Fibroblast of villous mesenchyme (primary cell): ENCODE data around the gene OR4F6. TPM values are rescaled to one million over a fixed set of nuclear protein-coding genes. Genes with fewer than 3 reads are reported as not detected.

Source experiments
- DNase-seq: peaks from one replicate; pipeline ENCODE4 v3.0.0-alpha.2; 2010; ENCODE audit warnings: low read depth
- H3K4me3 ChIP-seq: 2 replicates; pipeline ENCODE4 v1.5.1; 2011; ENCODE audit warnings: low read depth, mild to moderate bottlenecking, low read length
- CTCF ChIP-seq: IDR thresholded peaks from 2 replicates; pipeline ENCODE4 v1.5.1; 2012; ENCODE audit warnings: low read depth, mild to moderate bottlenecking, low read length; ENCODE audit not compliant: insufficient read depth
- total RNA-seq: library from RNA; depleted of rRNA; stranded (reverse); fragments of >200 nt; gene quantifications from 2 replicates; pipeline ENCODE4 v1.2.3, GENCODE V29; 2012

Gene OR4F6
- total RNA-seq, 1 donor, result not detected

GRCh38 chr15:101810456-101810855, 7.1 kb downstream of the OR4F6 start:
- no peak overlapping the region for H3K4me3 ChIP-seq
- no peak for TF ChIP-seq CTCF
- no peak for DNase-seq

- TF ChIP-seq CTCF, result no peak
- H3K4me3 ChIP-seq, result no peak overlapping the region
- peak; percentile 5 for DNase-seq
These were observed 7.6 kb downstream of the OR4F6 start for GRCh38 chr15:101810876-101811275.

GRCh38 chr15:101811902-101812301, 8.6 kb downstream of the OR4F6 start, which contains the start of gene OR4F15:
TSS of gene OR4F15 (plus strand) at chr15:101812202. CDS start at chr15:101818187, 5,985 bp downstream.
- DNase-seq, result no peak
- H3K4me3 ChIP-seq, result no peak within 1 kb of the TSS
- no peak for TF ChIP-seq CTCF

- no peak overlapping the region for H3K4me3 ChIP-seq
- no peak for TF ChIP-seq CTCF
- peak; percentile 22 for DNase-seq
These were observed 10.7 kb downstream of the OR4F6 start for GRCh38 chr15:101813803-101814534.

- no peak for TF ChIP-seq CTCF
- DNase-seq, result no peak
- no peak overlapping the region for H3K4me3 ChIP-seq
These were observed 17.5 kb downstream of the OR4F6 start for GRCh38 chr15:101820781-101821180.

GRCh38 chr15:101827257-101827656, 23.9 kb downstream of the OR4F6 start:
- no peak for TF ChIP-seq CTCF
- DNase-seq, result peak; percentile 43
- H3K4me3 ChIP-seq, result no peak overlapping the region

GRCh38 chr15:101828774-101829173, 25.5 kb downstream of the OR4F6 start:
- TF ChIP-seq CTCF, result no peak
- no peak overlapping the region for H3K4me3 ChIP-seq
- DNase-seq, result no peak
